ENCODE measurements around the gene CTSO.
A peak's percentile ranks its signal among the peaks of the same experiment; 100 is the strongest.
"Not testable (repeated sequence)": the region's sequence is repeated elsewhere in the genome, so short reads cannot be mapped to it uniquely, and the experiment has no call there.

Gene CTSO

DNA sequence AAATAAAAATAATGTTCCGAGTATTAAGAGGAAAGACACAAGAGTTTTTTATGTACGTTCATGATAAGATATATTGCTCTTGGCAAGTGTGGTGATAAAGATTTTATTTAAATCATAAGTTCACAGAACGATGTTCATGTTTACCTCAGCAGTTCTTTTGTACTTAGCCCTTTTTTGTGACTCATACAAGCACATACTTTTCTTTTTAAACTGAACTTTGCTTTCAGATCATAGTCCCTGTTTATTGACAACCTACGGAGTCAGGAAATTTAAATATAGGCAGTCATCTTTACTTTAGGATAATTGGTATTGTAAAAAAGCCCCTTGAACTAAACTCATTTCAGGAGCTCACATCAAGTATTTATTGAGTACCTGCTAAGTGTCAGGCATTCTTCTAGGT is 1.3 kb upstream of the CTSO start:
- DNase-seq (ENCODE audit: low read depth): no peak

GRCh38 chr4:155954118-155954685 is 536 bp upstream of the CTSO start:
- no peak for DNase-seq (ENCODE audit: low read depth)

GRCh38 chr4:155952501-155952901 is 1.2 kb downstream of the CTSO start:
- peak; percentile 58 for DNase-seq (ENCODE audit: low read depth)

GRCh38 chr4:155950461-155950860 is 3.2 kb downstream of the CTSO start:
- no peak for DNase-seq (ENCODE audit: low read depth)

GRCh38 chr4:155948541-155948940 is 5.1 kb downstream of the CTSO start:
- peak; percentile 71 for DNase-seq (ENCODE audit: low read depth)

DNA sequence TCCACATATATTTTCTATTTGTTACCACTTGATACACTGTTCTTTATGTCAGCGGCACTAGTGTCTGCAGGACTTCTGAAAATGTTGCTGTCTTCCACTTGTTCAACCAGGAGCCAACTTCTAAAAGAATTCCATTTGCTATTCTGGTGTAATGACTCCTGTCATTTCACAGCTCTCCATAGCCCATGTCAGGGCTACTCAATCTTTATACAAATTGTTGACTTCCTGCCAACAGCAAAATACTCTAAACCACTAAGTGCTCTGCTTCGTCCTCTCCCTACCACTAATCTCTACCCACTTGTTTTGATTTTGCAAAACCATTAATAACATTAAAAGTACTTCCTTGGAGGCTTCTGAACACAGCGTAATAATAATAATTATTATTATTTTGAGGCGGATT is 7.2 kb downstream of the CTSO start:
- peak; percentile 94 for DNase-seq (ENCODE audit: low read depth)

DNA sequence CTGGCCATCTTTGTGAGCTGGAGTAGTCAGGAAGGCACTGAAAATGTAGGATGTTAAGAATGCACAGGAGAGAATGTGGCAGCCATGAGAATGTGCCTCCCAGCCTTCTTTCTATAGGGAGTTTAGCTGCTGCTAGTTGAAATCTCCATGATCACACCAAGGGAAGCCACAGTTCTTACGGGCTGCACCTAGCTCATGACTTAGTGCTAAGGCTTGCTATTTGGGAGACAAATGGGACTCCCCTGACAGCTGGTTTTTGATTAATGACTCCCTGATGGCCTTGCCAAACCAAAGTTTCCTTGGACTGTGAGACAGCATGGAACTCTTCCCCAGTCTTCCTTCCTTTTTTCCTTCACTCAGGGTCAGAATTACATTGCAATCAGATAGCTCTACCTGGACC is 9.2 kb downstream of the CTSO start:
- DNase-seq (ENCODE audit: low read depth): peak; percentile 31

- no peak for DNase-seq (ENCODE audit: low read depth)
Measured at GRCh38 chr4:155943605-155944291, 9.9 kb downstream of the CTSO start.

DNA sequence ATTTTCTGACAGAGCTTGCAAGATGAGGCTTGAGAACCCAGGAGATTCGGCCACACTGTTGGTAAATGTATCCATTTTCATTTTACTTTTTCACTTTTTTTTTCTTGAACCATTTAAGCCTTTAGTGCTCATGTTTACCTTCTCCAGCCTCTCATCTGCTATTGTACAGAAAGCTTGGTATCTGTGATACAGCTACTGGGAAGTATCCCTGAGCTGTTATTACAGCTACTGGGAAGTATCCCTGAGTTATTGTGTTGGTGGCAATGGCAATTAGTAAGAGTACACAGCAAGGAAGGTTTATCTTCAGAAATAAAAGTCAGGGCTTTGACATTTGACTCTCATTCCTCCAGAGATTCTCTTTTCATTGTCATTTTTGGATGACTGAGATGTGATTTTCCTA is 11.8 kb downstream of the CTSO start:
- no peak for DNase-seq (ENCODE audit: low read depth)

DNA sequence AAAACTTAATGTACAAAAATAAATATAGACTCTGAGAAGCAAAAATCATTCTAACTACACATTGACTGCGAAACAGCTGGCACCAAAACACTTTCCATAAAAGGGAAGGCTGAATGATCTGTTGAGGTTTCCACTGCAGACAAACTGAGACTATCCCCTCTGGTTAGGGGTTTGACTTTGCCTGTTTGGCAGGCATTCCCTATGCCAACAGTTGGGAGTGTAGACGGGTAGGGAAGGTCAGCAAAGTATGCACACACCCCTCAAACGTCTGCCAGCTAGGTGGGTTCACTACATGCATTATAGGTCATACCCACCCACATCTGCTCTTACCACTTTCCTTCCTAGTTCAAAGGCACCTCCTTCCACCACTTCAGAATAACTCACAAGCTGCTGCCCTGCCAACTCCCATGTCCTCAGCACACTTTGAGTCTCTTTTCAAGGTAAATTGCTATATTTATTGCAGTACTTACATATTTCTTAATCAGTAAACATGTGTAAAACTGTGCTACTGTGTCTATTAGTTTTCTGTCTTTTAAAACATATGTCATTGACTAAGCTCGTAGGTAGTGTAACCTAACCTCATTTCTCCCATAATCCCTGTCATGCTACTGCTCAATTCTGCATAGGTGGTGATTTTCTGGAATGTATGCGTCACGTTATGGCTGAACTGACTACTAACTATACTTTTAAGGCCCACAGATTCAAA is 12.4 kb downstream of the CTSO start:
- DNase-seq (ENCODE audit: low read depth): no peak

GRCh38 chr4:155935389-155935986 is 18.2 kb downstream of the CTSO start:
- DNase-seq (ENCODE audit: low read depth): no peak

DNA sequence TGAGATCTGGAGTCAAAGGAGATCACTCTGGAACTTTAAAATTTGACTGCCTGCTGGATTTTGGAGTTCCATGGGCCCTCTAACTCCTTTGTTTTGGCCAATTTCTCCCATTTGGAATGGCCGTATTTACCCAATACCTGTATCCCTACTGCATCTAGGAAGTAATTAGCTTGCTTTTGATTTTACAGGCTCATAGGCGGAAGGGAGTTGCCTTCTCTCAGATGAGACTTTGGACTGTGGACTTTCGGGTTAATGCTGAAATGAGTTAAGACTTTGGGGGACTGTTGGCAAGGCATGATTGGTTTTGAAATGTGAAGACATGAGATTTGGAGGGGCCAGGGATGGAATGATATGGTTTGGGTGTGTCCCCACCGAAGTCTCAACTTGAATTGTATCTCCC is 19.0 kb downstream of the CTSO start:
- not testable (repeated sequence) for DNase-seq (ENCODE audit: low read depth)

GRCh38 chr4:155931634-155932033 is 22.0 kb downstream of the CTSO start:
- no peak for DNase-seq (ENCODE audit: low read depth)

DNA sequence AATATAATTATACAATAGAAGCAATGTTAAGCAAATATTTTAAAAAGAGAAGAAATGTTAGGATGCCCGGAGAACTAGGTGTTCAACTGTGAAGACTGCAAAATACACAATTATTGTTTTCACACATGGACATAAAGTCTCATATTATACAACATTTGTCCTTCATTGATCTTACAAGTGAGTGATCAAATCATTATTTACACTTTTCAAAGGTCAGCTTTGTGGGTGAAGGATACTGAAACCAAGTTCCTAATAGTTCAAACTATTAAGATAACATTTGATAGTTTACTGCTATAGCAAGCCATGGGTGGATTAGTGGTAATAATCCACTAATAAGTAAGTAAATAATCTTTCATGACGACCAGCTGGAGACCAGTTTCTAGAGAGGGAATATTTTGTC is 23.3 kb downstream of the CTSO start:
- DNase-seq (ENCODE audit: low read depth): no peak

DNA sequence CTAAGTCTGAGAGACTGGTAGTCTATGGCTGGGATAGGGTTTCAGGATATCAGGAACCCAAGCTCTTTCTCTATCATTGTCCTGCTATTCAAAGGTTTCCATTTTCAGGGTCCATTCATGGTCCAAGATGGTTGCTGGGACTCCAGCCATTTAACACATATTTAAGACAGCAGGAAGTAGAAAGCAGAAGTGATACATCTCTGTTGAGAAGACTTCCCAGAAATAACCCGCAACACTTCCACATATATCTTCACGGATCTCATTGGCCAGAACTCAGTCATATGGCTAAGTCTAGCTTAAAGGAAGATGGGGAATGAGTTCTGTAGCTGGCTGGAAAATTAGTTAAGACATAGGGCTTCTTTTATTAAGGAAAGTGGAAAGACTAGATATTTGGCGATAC is 23.8 kb downstream of the CTSO start:
- DNase-seq (ENCODE audit: low read depth): no peak

GRCh38 chr4:155924637-155925036 is 29.0 kb downstream of the CTSO start:
- no peak for DNase-seq (ENCODE audit: low read depth)

- DNase-seq (ENCODE audit: low read depth): no peak
Measured at GRCh38 chr4:155921597-155921996, 32.1 kb downstream of the CTSO start.

DNA sequence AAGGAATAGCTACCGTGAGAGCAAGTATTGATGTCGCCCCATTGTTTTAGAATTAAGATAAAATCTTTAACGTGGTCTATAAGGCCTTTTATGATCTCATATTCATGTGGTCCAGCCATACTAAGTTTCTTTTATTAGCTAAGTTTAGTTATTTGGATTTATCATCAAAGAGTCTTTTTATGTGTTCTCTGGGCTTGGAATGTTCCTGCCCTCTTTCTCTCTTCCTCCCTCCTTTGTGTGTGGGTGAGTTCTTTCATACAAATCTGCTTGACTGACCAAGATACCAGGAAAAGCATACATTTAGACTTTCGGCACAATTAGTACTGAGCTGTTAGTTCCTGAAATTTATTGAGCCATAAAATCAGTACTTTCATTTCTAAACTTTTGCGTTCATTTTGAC is 38.9 kb downstream of the CTSO start:
- DNase-seq (ENCODE audit: low read depth): no peak

GRCh38 chr4:155911905-155912304 is 41.8 kb downstream of the CTSO start:
- peak; percentile 85 for DNase-seq (ENCODE audit: low read depth)

- no peak for DNase-seq (ENCODE audit: low read depth)
Measured at GRCh38 chr4:155909615-155910226, 43.9 kb downstream of the CTSO start.

DNA sequence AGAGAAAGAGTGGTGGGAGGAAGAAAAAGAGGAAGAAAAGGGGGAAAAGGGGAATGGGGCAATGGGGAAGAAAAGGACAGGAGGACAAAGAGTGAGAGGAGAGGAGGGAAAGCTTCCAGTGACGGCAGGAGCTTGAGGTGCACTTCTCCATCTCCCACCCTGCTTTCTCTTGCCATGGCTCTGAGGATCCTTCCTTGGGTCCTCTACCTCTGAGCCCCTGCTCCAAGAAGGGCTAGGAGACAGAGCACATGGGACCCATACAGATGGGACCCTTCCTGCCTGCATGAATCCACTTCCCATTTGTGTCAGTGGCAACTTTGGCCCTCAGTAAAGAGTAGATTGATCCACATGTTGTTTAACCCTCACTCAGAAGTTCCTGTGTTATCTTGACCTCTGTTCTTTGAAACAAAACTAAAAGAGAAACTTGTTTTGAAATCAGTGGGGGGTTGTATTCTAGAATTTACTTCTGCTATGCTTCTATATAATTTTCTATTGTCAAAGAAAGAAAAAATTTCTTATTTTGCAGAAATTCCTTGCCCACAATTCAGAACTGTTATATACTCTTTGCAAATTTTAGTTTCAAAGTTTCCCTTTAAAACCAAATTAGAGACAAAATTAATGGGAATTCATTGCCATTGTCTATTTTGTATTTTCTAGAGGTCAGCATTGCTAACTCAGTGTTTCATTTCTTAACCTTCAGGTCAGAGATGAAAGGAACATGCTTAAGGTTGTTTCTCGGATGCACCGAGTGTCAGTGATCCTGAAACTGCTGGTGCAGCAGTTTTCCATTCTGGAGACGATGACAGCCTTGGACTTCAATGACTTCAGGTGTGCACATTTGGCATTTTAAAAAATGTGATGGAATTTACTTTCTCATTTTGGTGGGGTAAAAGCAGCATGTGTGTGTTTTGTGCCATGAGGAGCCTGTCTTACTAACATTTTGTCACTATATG is 45.2 kb downstream of the CTSO start:
- no peak for DNase-seq (ENCODE audit: low read depth)

- no peak for DNase-seq (ENCODE audit: low read depth)
Measured at GRCh38 chr4:155907556-155907955, 46.1 kb downstream of the CTSO start.
